AG04449 (cell line): ENCODE data around the gene VEGFD.

Experiments
- CTCF ChIA-PET: fragments of 350-600 bp; formaldehyde crosslinking; extraction: SDS; loops from one replicate; lab custom pipeline; 2021; ENCODE audit warnings: antibody characterized with exemption; lab: Yijun Ruan, JAX
- POLR2A ChIA-PET: fragments of 400-600, 350-600 bp; formaldehyde crosslinking; extraction: SDS; loops from one replicate; lab custom pipeline; 2020; ENCODE audit warnings: antibody characterized with exemption, inconsistent platforms; lab: Yijun Ruan, JAX
- DNase-seq: peaks from one replicate; pipeline ENCODE4 v3.0.0-alpha.2; 2010; ENCODE audit warnings: low read depth, low spot score
- H3K4me3 ChIP-seq: 2 replicates; pipeline ENCODE4 v1.5.1; 2011; ENCODE audit warnings: low read depth, mild to moderate bottlenecking, control low read depth, low read length
- CTCF ChIP-seq: IDR thresholded peaks from one replicate; pipeline ENCODE4 v1.5.1; 2011; ENCODE audit warnings: mild to moderate bottlenecking, moderate library complexity, low read length, control low read depth, inconsistent platforms; ENCODE audit not compliant: insufficient read depth; ENCODE audit errors: missing control alignments

VEGFD gene

GRCh38 chrX:15376956-15377355 lies 7.3 kb downstream of the VEGFD start:
- no peak for TF ChIP-seq CTCF
- ChIA-PET CTCF (no interaction called here), POLR2A (no interaction called here)
- DNase-seq, result no peak
- no peak overlapping the region for H3K4me3 ChIP-seq

DNA sequence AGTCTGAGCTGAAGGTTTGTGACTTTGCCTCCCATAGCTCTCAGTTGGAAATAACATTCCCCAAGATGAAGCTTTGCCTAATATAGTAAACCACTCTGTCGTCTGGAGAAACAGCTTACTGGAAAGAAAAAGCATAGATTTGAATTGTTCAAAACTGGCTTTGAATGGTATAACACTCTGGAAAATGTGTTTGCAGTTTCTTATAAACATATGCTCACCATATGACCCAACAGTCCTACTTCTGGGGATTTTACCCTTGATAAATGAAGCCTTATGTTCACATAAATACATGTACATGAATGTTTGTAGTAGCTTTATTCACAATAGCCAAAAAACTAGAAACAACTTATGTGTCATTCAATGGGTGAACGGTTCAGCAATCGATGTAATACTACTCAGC lies 10.2 kb downstream of the VEGFD start:
- POLR2A ChIA-PET, result no interaction called here
- H3K4me3 ChIP-seq, result no peak overlapping the region
- no peak for TF ChIP-seq CTCF
- CTCF ChIA-PET, result interaction anchor here (2.3 kb wide), 1 partner anchor 25 kb away, joined by 11 read pairs; no protein-coding TSS in a partner anchor
- DNase-seq, result no peak

DNA sequence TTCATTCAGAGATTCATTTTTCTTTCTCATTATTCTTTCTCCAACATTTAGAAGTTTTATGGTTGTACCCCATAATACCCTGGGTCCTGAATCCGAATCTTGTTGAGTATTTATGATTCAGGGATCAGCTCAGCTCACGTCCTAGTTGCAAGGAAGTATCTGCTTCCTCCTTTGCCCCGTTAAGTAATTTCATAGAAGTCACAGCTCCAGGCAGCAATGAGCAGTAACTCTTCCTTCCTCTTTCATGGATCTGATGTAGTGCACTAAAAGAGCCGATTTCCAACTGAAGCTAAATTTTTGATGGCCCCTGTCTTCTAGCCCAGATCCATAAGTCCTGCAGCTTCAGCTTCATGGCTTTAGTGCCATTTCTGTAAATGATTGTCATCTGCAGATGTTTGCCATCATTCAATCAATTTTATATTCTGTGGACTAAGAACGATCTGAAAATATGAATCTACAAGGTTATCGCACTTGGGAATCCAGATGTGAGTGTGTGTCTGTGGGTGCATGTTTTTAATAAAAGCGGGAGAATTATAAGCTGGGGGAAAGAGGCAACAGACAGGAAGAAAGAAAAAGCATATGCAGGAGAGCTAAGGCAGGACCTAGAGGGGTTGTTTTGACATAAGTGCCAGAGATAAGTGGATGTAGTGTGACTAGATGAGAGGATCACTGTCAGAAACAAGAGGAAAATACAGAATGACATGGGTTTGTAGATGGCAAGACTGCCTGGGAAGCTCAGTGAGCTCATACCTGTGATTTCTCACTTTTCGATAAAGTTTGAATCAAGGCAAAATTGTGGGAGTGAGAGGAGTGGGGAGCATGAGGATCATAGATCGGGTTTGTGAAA lies 17.5 kb downstream of the VEGFD start:
- no peak for TF ChIP-seq CTCF
- CTCF ChIA-PET, result interaction anchor here (0.7 to 1.9 kb wide), 2 partner anchors 17 to 18 kb away, joined by 3 to 8 read pairs; no protein-coding TSS in a partner anchor
- H3K4me3 ChIP-seq, result no peak overlapping the region
- DNase-seq, result no peak
- POLR2A ChIA-PET, result no interaction called here

- ChIA-PET CTCF (interaction anchor here (2.1 to 2.6 kb wide), 2 partner anchors 10 kb away, joined by 7 to 14 read pairs; no protein-coding TSS in a partner anchor), POLR2A (no interaction called here)
- DNase-seq, result no peak
- no peak overlapping the region for H3K4me3 ChIP-seq
- TF ChIP-seq CTCF, result no peak
Observed at GRCh38 chrX:15359701-15360100, 24.5 kb downstream of the VEGFD start.

- TF ChIP-seq CTCF, result no peak
- no peak overlapping the region for H3K4me3 ChIP-seq
- CTCF ChIA-PET, result interaction anchor here (2.6 kb wide), 1 partner anchor 9 kb away, joined by 14 read pairs; no protein-coding TSS in a partner anchor
- DNase-seq, result no peak
- POLR2A ChIA-PET, result no interaction called here
Observed at GRCh38 chrX:15358533-15358932, 25.7 kb downstream of the VEGFD start.

GRCh38 chrX:15356444-15356843 lies 27.8 kb downstream of the VEGFD start:
- H3K4me3 ChIP-seq, result no peak overlapping the region
- TF ChIP-seq CTCF, result no peak
- CTCF ChIA-PET, result interaction anchor here (11.6 kb wide), 1 partner anchor 112 kb away, joined by 309 read pairs; no protein-coding TSS in a partner anchor
- DNase-seq, result no peak
- POLR2A ChIA-PET, result no interaction called here
